GM18867 (cell line): ENCODE data around the gene TEAD1.

Source experiments
- ATAC-seq: cut with Tn5 transposase; IDR thresholded peaks from one replicate; pipeline ENCODE4 v1.9.1; 2021; ENCODE audit warnings: mild to moderate bottlenecking, moderate library complexity; ENCODE audit not compliant: unreplicated experiment

TEAD1 gene

GRCh38 chr11:12673924-12674570 is at the start of gene TEAD1:
Gene TEAD1, plus strand, starts transcription at chr11:12674421.
- peak; percentile 86 for ATAC-seq

DNA sequence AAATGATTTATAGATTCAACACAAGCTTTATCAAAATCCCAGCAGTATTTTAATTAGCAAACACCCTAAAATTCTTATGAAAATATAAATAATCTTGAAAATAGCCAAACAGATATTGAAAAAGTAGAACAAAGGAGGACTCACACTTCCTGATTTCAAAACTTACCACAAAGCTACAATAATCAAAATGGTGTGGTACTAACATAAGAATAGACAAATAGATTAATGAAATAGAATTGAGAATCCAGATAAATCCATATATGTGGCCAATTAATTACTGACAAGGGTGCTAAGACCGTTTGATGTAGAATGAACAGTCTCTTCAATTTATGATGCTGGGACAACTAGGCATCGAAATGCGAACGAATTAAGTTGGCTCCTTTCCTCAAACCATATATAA is 49.6 kb upstream of the TEAD1 start:
- ATAC-seq = no peak

GRCh38 chr11:12625438-12626071 is 48.7 kb upstream of the TEAD1 start:
- ATAC-seq = no peak

DNA sequence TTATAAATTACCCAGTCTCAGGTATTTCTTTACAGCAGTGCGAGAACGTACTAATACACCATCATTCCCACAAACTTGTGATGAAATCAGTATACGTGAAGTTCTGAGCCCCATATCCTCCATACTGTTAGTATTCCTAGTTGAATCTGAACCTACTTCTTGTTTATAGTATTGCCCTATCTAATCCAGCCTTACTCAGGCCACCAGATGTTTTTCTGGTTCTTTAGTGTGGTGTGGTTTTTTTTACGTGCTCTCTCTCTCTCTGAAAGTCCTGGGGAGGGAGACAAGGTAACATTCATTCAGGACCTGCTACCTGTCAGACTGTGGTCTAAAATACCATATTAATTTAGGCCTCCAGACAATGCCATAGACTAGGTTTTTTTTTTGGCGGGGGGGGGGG is 47.6 kb upstream of the TEAD1 start:
- no peak for ATAC-seq

- no peak for ATAC-seq
These were observed 45.9 kb upstream of the TEAD1 start for GRCh38 chr11:12628314-12628713.

DNA sequence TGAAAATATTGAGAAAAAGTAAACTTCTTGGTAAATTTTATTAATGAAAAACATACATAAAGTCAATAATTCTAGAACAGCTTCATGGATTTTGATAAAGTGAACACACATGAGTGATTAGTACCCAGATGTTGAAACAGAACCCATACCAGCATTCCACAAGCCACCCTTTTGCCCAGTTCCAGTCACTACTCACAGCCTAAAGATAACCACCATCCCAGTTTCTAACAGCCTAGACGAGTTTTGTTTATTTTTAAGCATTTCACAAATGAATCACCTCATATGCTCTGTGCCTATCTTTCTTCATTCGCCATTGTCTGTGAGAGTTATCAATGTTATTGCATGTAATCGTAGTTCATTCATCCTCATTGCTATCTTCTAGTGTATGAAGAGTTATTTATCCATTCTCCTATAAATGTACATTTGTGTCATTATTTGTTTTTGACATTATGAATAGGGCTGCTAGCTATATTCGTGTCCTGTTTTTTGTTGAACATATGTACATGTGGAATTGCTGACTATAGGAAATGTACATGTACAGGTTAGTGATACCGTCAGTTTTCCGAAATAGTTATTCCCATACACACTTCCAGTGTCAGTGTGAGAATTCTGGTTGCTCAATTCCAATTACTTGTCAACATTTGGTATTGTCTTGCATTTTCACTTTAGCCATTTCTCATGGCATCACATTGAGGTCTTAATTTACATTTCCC is 44.5 kb upstream of the TEAD1 start:
- ATAC-seq = no peak

GRCh38 chr11:12631651-12632050 is 42.6 kb upstream of the TEAD1 start:
- ATAC-seq = no peak

- ATAC-seq = no peak
These were observed 39.9 kb upstream of the TEAD1 start for GRCh38 chr11:12634329-12634728.

DNA sequence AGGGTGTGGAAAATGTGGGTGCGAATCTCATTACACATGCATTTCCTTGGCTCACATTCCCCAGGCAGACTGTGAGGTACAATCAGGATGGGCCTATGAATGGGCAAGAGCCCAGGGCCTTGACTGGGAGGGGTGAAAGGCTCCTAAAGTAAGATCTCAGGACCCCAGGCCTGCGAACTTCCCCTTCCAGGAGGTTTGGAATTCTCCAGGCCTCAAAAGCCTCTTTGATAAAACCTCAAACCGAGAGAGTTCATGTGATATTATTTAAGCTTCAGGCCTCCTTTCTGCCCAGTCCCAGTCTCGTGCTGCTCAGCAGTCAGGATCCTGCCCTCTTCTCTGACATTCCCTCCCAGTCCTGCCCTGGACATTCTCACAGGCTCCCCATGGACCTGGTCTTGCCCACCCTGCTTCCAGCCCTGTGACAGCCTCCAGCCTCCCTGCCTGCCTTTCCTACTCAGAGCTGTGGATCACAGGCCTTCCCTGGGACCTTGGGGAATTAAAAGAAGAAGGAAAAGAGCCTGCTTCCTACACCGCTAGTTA is 37.3 kb upstream of the TEAD1 start:
- ATAC-seq = no peak

GRCh38 chr11:12639388-12639787 is 34.8 kb upstream of the TEAD1 start:
- no peak for ATAC-seq

DNA sequence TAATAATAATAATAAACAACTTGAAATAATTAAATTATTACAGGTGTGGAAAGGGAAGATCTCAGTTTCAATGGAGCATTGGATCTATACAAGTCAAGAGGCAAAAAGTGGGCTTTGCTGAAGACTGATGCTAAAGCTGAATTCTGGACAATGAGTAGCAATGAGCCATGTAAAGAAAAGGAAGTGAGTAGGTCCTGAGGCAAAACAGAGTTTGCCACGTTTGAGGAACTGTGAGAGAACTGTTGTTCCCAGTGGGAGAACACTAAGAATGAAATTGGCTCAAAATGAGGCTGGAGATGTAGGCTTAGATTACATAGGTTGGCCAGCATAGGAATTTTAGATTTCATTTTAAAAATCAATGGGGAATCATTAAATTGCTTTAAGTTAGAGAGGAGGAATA is 33.9 kb upstream of the TEAD1 start:
- ATAC-seq = no peak

DNA sequence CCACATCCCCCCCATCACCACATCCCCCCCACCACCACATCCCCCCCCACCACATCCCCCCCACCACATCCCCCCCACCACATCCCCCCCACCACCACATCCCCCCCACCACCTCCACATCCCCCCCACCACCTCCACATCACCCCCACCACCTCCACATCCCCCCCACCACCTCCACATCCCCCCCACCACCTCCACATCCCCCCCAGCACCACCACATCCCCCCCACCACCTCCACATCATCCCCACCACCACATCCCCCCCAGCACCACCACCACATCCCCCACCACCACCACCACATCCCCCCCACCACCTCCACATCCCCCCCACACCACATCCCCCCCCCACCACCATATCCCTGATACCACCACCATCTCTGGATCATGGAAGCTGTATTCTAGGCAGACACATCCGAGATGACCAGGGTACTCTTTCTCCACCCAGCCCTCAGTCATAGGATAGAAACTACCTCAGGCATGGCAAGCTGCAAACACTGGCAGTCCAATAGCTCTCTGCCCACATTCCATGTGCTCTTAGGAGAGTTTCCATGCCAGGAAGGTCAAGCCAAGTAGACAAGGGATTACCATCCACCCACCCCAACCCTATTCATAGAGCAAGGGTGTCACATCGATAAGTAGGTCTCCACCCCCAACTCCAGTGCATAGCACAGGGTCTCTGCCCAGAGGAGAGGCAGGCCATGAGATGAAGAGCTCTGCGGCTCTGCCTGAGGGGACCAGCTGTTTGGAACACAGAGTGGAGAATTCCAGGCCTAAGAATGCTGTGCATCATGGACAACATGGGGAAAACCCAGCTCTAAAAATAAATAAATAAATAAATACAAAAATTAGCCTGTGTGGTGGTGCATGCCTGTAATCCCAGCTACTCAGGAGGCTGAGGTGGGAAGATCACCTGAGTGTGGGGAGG is 33.0 kb upstream of the TEAD1 start:
- ATAC-seq = no peak

GRCh38 chr11:12642040-12642439 is 32.2 kb upstream of the TEAD1 start:
- no peak for ATAC-seq

- no peak for ATAC-seq
These were observed 31.3 kb upstream of the TEAD1 start for GRCh38 chr11:12642806-12643428.

DNA sequence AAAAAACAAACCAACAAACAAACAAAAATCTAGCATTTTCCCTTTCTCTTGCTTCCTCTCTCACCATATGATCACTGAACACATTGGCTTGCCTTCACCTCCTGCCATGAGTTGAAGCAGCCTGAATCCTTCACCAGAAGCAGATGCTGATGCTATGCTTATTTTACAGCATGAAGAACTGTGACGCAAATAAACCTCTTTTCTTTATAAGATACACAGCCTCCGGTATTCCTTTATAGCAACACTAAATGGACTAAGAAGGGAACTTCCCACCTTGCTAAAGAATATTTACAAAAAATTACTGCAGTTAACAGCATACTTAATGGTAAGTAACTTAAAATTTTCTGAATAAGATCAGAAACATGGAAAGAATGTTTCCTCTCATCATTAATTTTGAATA is 27.7 kb upstream of the TEAD1 start:
- no peak for ATAC-seq

DNA sequence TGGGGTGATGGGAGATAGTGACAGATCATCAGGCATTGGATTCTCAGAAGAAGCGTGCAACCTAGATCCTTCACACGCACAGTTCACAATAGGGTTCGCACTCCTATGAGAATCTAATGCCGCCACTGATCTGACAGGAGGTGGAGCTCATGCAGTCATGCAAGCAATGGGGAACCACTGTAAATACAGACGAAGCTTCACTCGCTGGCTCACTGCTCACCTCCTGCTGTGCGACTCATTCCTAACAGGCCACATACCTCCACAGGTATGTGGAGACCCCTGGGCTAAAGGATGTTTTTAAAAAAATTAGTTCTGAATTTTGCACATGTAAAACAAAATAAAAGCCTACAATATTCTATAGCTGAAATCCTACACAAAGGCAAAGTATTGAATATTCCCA is 20.5 kb upstream of the TEAD1 start:
- no peak for ATAC-seq

DNA sequence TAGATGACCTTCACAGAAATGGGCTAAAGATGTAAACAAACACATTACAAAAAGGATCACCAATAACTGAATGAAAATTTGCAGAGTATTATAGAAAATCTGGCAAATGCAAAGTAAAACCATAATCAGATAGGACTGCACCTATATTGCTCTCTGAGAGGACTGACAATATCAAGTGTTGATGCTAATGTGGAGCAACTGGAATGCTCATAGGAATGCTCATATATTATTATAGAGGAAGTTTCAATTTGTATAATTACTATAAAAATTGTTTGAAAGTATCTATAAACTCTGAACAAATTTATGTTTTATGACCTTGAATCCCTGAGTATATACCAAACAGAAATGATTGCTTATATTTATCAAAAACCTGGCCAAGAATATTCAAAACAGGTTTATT is 18.4 kb upstream of the TEAD1 start:
- no peak for ATAC-seq

DNA sequence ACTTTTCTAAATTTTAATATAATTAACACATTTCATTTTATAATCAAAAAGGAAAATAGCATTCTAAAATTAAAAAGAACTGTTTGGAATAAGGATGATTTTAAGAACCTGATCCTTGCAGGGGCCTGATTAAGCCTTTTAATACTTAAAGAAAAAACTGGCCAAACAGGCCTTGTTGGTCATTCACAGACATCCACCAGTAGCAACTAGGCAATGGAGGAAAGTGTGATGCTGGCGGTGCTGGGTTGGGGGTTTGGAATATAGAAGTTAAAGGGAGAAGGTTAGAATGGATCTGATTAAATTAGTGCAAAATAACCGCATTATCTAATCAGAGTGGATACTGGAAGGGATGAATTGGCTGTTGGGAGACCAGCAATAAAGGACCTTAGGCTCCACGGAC is 16.9 kb upstream of the TEAD1 start:
- ATAC-seq = no peak

DNA sequence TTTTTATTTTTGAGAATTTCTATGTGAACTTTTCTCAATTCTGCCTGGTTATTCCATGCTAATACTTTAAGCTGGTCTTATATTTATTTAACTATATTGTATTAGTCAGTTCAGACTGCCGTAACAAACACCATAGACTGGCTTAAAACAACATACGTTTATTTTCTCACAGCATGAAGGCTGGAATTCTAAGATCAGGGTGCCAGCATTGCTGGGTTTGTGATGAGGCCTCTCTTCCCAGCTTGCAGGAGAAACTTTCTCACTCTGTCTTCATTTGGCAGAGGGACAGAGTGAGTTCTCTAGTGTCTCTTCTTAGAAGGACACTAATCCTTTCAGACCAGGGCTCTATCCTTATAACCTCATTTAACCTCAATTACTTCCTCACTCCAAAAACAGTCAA is 16.2 kb upstream of the TEAD1 start:
- ATAC-seq = no peak

DNA sequence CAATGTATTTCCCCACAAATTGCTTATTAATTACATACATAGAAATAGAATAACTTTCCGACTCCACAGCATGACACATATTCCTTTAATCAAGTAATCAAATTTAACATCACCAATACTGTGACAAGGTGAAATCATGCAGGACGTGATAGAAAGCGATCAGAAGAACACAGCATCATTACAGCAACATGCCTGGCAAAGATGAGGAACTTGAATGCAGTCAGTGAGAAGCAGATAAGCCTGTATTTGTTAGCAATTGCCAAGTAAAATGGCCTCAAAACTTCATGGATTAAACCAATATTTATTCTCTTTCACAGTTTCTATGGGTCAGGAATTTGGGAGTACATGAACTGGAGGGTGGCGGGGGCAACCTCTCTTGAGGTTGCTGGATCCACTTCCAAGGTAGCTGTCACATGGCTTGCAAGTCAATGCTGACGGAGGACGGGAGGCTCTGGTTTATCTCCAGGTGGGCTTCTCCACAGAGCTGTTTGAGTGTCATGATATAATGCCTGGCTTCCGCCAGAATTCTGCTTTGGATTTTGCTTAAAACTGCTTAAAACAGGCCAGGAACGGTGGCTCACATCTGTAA is 12.0 kb upstream of the TEAD1 start:
- no peak for ATAC-seq
